Type B pancreatic cell (in vitro differentiated cells): ENCODE data around the gene RAD51AP1. TPM values are rescaled to one million over a fixed set of nuclear protein-coding genes. Genes with fewer than 3 reads are reported as not detected.

ENCODE experiments used
- DNase-seq: peaks from one replicate; pipeline ENCODE4 v3.0.0; 2021; ENCODE audit warnings: mixed read lengths; ENCODE audit not compliant: unreplicated experiment; ENCODE audit errors: extremely low spot score
- H3K27ac Mint-ChIP-seq: 2 replicates; pipeline ENCODE4 v1.8.0; 2021; ENCODE audit warnings: mild to moderate bottlenecking, mixed read lengths
- H3K27me3 Mint-ChIP-seq: 2 replicates; pipeline ENCODE4 v1.8.0; 2021; ENCODE audit warnings: mixed read lengths
- H3K36me3 Mint-ChIP-seq: 2 replicates; pipeline ENCODE4 v1.8.0; 2021; ENCODE audit warnings: mixed read lengths
- H3K4me1 Mint-ChIP-seq: one replicate; pipeline ENCODE4 v1.8.0; 2021; ENCODE audit warnings: mixed read lengths; ENCODE audit not compliant: unreplicated experiment
- H3K4me3 Mint-ChIP-seq: 2 replicates; pipeline ENCODE4 v1.8.0; 2021; ENCODE audit warnings: mild to moderate bottlenecking, mixed read lengths
- H3K9me3 Mint-ChIP-seq: 2 replicates; pipeline ENCODE4 v1.8.0; 2021; ENCODE audit warnings: mixed read lengths
- CTCF ChIP-seq: fragments of 200-600 bp; sonication (generic); conservative IDR thresholded peaks from 2 replicates; pipeline ENCODE4 v1.5.0; 2021; ENCODE audit warnings: antibody characterized with exemption, mild to moderate bottlenecking
- total RNA-seq: library from RNA; stranded (reverse); gene quantifications from 2 replicates; pipeline ENCODE4 v1.2.1, GENCODE V29; 2021; ENCODE audit warnings: low replicate concordance

The RAD51AP1 gene
- total RNA-seq, 1 donor from 2014 or later: 26.6 TPM

- Mint-ChIP-seq H3K36me3 (no peaks in the 10 kb centered on the region), H3K27me3 (peaks cover 22% of the 10 kb centered on the region)
These were observed 30.6 kb downstream of the RAD51AP1 start for GRCh38 chr12:4569261-4569660.

GRCh38 chr12:4572680-4573079 is 34.0 kb downstream of the RAD51AP1 start:
- TF ChIP-seq CTCF: no peak
- no peak for DNase-seq
- Mint-ChIP-seq H3K4me3 (no peak overlapping the region), H3K9me3 (no peaks in the 10 kb centered on the region), H3K4me1 (no peaks in the 10 kb centered on the region), H3K27ac (no peak overlapping the region), H3K27me3 (peaks cover 16% of the 10 kb centered on the region), H3K36me3 (no peaks in the 10 kb centered on the region)

More at GRCh38 chr12:4569261-4569660, 30.6 kb downstream of the RAD51AP1 start:
- no peaks in the 10 kb centered on the region for H3K4me1 Mint-ChIP-seq
- DNase-seq: no peak
- no peak overlapping the region for H3K4me3 Mint-ChIP-seq
- TF ChIP-seq CTCF: no peak
- no peaks in the 10 kb centered on the region for H3K9me3 Mint-ChIP-seq
- no peak overlapping the region for H3K27ac Mint-ChIP-seq

- Mint-ChIP-seq H3K9me3 (no peaks in the 10 kb centered on the region), H3K27ac (no peak overlapping the region), H3K4me1 (no peaks in the 10 kb centered on the region), H3K4me3 (no peak overlapping the region), H3K27me3 (peaks cover 48% of the 10 kb centered on the region), H3K36me3 (no peaks in the 10 kb centered on the region)
- DNase-seq: no peak
- TF ChIP-seq CTCF: peak; percentile 33
These were observed 40.8 kb downstream of the RAD51AP1 start for GRCh38 chr12:4579305-4580102.

- Mint-ChIP-seq H3K27ac (no peak overlapping the region), H3K4me3 (no peak overlapping the region), H3K4me1 (no peaks in the 10 kb centered on the region), H3K36me3 (no peaks in the 10 kb centered on the region), H3K27me3 (peaks cover 52% of the 10 kb centered on the region), H3K9me3 (no peaks in the 10 kb centered on the region)
- no peak for TF ChIP-seq CTCF
- DNase-seq: no peak
These were observed 41.6 kb downstream of the RAD51AP1 start for GRCh38 chr12:4580281-4580688.

GRCh38 chr12:4584281-4584680 is 45.6 kb downstream of the RAD51AP1 start:
- no peak for TF ChIP-seq CTCF
- no peak for DNase-seq
- H3K36me3 Mint-ChIP-seq: no peaks in the 10 kb centered on the region
- H3K27me3 Mint-ChIP-seq: peaks cover 62% of the 10 kb centered on the region
- no peaks in the 10 kb centered on the region for H3K4me1 Mint-ChIP-seq
- no peak overlapping the region for H3K27ac Mint-ChIP-seq
- no peak overlapping the region for H3K4me3 Mint-ChIP-seq
- no peaks in the 10 kb centered on the region for H3K9me3 Mint-ChIP-seq
